ENCODE measurements around the gene CXCR3.

CXCR3 gene

DNA sequence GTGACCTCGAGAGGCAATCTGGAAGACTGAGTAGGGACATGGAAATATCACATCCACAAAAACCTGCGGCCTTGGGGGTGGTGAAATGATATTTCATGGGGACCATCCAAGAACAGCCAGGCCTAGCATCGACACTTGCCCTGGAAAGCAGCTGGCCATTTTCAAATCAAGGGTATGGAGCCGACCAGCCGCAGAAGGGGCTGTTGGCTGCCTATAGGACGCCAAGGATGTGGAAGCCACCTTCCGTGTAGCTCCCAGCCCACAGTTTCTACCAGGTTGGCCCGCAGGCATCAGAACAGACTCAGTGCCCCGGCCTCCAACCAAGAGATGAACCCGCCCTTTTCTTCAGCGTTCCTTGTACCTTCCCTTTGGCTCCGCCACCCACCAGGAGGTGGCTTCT, 43.6 kb upstream of the CXCR3 start:
- no peak for DNase-seq (ENCODE audit: low spot score)
- POLR2A ChIA-PET (ENCODE audit: low non-redundant PET): no interaction called here
- TF ChIP-seq, protein P1, sequence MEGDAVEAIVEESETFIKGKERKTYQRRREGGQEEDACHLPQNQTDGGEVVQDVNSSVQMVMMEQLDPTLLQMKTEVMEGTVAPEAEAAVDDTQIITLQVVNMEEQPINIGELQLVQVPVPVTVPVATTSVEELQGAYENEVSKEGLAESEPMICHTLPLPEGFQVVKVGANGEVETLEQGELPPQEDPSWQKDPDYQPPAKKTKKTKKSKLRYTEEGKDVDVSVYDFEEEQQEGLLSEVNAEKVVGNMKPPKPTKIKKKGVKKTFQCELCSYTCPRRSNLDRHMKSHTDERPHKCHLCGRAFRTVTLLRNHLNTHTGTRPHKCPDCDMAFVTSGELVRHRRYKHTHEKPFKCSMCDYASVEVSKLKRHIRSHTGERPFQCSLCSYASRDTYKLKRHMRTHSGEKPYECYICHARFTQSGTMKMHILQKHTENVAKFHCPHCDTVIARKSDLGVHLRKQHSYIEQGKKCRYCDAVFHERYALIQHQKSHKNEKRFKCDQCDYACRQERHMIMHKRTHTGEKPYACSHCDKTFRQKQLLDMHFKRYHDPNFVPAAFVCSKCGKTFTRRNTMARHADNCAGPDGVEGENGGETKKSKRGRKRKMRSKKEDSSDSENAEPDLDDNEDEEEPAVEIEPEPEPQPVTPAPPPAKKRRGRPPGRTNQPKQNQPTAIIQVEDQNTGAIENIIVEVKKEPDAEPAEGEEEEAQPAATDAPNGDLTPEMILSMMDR (conservative IDR thresholded peaks at IDR 0.05; ENCODE audit: low read depth): no peak
- CTCF ChIA-PET: no interaction called here
- no peak overlapping the region for H3K27ac ChIP-seq

DNA sequence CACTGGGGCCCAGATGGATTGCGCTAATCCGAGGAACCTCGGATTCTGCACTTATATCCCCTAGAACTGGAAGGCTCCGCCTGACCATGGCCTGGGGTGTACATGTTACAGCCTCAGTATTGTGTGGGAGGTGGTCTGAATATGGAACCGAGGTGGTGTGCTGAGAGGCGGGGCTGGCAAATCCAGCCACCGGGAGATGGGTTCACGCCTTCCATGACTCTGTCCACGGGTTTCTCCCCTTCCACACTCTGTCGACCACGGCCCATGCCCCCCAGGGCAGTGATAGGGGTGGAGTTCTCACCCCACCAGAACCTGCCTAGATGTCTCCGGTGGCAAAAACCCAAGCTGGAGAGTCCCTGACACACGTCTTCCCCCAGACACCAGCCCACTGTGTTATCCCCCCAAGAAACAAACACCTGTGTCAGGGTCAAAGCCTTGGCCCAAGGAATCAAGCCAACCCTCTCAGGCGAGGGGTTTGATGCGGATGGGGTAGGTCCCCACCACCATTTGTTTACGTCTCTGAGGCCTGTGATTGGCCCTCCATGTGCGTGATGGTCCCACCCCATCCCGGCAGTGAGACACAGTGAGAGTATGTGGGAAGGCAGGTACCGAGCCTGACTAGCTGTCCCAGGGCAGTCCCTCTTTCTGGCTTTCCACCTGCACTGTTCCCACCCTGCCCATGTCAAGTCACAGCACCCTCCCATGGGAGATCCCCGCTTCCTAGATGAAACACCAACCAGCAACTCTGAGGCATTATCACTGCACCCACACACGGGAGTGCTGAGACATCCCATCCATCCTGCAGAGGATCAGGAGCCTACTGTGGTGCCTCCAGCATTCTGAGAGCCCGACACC, 42.5 kb upstream of the CXCR3 start:
- POLR2A ChIA-PET (ENCODE audit: low non-redundant PET): no interaction called here
- TF ChIP-seq, protein P1 (conservative IDR thresholded peaks at IDR 0.05; ENCODE audit: low read depth): no peak
- CTCF ChIA-PET: no interaction called here
- H3K27ac ChIP-seq: no peak overlapping the region
- no peak for DNase-seq (ENCODE audit: low spot score)

DNA sequence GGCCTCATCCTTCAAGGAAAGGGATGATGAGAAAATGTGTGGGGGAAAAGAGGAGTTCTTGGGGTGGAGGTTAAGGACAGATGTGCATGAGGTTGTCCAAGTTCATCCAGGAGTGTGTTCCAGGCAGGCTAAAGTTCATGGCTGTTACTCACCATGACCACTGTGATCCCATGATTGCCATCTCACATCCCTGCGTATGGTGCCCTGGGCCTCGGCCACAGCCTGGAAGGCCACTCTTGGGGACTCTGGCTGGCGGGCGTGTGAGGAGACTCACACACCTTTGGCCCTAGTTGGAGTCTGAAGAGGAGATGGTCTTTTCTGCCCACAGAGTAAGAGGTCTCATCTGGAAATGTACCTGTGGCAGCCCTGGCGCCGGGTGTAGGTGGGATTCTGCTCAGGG, 41.6 kb upstream of the CXCR3 start:
- CTCF ChIA-PET: no interaction called here
- POLR2A ChIA-PET (ENCODE audit: low non-redundant PET): no interaction called here
- DNase-seq (ENCODE audit: low spot score): no peak
- TF ChIP-seq, protein P1 (conservative IDR thresholded peaks at IDR 0.05; ENCODE audit: low read depth): no peak
- H3K27ac ChIP-seq: no peak overlapping the region

DNA sequence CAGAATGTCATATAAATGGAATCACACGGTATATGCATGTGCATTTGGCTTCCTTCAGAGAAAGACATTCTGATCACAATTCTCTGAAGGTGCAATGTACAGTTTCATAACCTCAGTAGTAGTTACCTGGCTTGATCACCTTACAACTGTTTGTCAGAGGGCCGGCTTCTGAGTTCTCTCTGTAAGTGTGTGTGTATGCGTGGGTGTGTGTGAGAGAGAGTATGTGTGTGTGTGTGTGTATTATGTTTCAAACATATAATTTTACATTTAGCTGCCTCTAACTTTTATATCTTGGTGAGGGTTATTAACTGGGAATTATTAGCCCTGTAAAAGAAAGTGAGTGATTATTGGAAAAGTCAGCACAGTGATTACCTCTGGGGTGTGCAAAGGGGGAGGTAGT, 41.0 kb upstream of the CXCR3 start:
- CTCF ChIA-PET: no interaction called here
- POLR2A ChIA-PET (ENCODE audit: low non-redundant PET): no interaction called here
- DNase-seq (ENCODE audit: low spot score): no peak
- no peak overlapping the region for H3K27ac ChIP-seq
- TF ChIP-seq, protein P1 (conservative IDR thresholded peaks at IDR 0.05; ENCODE audit: low read depth): no peak

DNA sequence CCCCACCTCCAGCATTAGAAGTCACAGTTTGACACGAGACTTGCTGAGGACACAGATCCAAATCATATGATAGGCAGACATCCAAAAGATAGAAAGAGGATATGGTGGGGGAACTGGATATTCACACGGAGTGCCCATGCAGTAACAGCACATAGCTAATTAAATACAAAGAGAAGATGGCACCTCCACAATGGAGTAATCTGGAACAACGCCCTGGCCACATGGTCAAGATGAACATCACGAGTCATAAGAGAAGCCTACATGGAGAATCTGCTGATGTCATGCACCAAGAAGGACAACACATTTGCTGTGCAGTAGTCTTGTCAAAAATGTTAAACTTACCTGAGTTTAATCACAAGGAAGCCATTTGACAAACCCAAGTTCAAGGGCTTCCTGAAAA, 39.0 kb upstream of the CXCR3 start:
- CTCF ChIA-PET: no interaction called here
- TF ChIP-seq, protein P1 (conservative IDR thresholded peaks at IDR 0.05; ENCODE audit: low read depth): no peak
- H3K27ac ChIP-seq: no peak overlapping the region
- DNase-seq (ENCODE audit: low spot score): no peak
- POLR2A ChIA-PET (ENCODE audit: low non-redundant PET): no interaction called here

DNA sequence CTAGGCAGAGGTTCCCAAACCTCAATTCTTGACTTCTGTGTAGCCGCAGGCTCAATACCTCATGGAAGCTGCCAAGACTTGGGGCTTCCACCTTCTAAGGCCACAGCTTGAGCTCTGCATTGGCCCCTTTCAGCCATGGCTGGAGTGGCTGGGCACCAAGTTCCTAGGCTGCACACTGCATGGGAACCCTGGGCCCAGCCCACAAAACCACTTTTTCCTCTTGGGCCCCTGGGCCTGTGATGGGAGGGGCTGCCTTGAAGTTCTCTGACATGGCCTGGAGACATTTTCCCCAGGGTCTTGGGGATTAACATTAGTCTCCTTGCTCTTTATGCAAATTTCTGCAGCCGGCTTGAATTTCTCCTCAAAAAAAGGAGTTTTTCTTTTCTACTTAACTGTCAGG, 35.0 kb upstream of the CXCR3 start:
- CTCF ChIA-PET: no interaction called here
- H3K27ac ChIP-seq: no peak overlapping the region
- no peak for DNase-seq (ENCODE audit: low spot score)
- TF ChIP-seq, protein P1 (conservative IDR thresholded peaks at IDR 0.05; ENCODE audit: low read depth): no peak
- POLR2A ChIA-PET (ENCODE audit: low non-redundant PET): no interaction called here
